ENCODE data around the gene THSD4. TPM values are rescaled to one million over a fixed set of nuclear protein-coding genes. Genes with fewer than 3 reads are reported as not detected.
"Not testable (repeated sequence)": the region's sequence is repeated elsewhere in the genome, so short reads cannot be mapped to it uniquely, and the experiment has no call there.

THSD4 gene
- total RNA-seq, 1 donor from 2014 or later: not detected

DNA sequence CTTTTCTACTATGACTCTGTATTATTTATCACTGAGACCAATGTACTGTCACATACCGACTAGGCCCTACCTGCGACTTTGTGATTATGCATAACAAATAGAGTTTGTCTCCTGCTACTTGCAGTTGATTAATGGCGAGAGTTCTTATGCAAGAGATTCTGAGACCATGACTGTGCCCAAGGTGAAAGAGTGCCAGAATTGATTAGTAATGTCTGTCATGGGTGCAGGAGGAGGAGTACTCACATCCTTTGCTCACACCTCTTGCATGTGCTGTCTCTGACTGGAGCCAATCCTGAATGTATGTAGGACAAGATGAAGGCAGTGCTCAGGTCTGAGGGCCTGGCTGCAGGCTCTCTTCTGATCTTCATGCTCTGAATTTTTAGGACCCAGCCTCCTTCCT, 260.7 kb downstream of the THSD4 start:
- intact Hi-C loops (cut with micrococcal nuclease): loop anchor here (10.0 kb wide), 1 partner anchor 701 kb away; no protein-coding TSS in a partner anchor

DNA sequence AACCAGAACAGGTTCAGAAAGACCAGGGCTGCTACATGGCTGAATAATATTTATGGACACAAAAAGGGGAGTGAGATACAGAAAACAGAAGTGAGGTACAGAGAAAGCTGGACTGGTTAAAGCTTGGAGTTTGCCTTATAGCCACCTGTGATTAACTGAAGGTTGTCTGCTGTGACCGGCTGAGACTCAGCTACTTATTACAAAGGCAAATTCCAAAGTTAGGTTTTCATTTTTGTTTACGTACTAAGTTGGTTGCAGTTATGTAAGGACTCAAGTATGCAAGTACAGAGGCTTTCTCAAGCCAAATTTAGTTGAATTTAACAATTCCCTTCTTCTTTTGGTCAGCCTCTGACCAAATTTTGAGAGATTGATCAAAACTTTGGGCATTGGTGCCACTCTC, 264.6 kb downstream of the THSD4 start:
- intact Hi-C loops (cut with micrococcal nuclease): loop anchor here (10.0 kb wide), 1 partner anchor 705 kb away; no protein-coding TSS in a partner anchor

DNA sequence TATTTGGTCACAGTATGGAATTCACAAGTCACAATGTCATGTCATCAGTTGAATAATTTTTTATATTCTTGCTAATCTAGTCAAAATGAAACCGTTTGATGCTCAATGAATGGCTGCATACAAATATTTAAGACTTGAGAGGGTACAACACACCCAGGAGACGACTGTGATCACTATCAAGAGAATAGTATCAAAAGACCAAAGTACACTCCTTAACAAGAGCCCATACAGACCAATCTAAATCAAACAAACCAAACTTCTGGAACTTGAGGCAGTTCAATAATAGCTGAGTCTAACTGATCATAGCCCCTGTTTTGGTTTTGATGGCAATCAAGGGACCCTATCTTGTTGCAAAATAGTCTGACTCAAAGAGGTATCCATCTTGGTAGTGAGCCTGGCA, 265.1 kb downstream of the THSD4 start:
- intact Hi-C loops (cut with micrococcal nuclease): no loop called here

DNA sequence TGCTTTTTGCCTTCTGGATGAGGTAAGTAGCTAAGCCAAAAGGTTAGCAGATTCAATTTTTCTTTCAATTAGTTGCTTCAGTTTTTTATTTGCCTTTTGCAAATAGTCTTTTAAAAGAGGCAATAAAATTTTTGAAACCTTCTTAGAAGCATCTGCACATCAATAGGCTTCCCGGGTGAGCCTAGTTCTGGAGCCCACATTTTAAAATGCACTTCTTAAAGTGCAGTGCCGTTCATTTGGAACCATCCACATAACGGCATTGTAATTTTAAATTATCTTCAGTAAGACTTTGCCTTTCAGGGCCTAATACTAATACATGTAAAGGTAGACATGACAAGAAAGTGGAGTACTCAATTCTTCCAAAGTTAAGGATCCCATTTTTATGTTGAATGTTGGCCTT, 269.2 kb downstream of the THSD4 start:
- intact Hi-C loops (cut with micrococcal nuclease): no loop called here

DNA sequence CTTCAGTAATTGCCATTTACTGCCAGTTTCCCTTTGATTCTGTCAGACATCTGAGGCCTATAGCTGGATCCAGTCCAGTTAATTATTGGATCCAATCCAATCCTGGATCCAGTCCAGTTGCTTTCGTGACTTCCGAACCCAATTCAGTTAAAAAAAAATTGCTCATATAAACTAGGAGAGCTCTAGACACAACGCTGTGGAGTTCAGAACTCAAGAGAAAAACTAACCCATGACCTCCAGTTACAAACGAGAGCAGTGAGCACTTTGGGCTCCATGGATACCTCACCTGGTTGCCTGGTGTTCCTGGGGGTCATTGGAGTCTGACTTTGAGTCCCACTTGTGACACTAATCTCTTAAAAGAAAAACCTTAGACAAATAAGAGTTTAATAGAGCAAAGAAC, 269.8 kb downstream of the THSD4 start:
- intact Hi-C loops (cut with micrococcal nuclease): no loop called here

DNA sequence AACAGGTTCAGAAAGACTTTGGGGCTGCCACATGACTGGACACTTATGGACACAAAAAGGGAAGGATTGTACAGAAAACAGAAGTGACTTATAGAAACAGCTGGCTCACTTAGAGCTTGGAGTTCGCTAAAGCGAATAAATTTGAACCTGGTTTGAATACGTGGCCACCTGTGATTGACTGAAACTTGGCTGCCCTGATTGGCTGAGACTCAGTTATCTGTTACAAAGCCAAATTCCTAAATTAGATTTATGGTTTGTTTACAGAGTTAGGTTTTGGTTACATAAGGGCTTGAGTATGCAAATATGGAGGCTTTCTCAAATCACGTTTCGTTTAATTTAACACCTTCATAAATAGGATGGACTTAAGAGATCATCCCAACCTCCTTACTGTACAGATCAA, 270.2 kb downstream of the THSD4 start:
- intact Hi-C loops (cut with micrococcal nuclease): no loop called here

DNA sequence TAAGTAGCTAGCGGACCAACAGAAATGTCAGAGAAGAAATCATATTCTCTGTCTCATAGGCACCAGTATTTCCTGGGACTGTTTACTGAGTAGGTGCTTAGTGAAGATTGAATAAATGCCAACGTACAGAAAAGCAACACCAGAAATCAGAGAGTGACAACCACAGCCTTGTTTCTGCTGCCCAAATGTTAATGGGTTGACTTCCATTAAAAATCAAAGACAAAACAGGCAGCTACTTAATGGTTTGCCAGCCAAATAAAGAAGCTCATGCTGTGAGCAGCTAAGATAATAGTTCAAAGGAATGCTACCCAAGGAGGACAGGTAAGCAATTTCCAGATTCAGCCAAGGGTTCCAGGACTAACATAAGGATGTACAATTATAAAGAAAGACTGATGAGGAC, 270.7 kb downstream of the THSD4 start:
- intact Hi-C loops (cut with micrococcal nuclease): no loop called here

DNA sequence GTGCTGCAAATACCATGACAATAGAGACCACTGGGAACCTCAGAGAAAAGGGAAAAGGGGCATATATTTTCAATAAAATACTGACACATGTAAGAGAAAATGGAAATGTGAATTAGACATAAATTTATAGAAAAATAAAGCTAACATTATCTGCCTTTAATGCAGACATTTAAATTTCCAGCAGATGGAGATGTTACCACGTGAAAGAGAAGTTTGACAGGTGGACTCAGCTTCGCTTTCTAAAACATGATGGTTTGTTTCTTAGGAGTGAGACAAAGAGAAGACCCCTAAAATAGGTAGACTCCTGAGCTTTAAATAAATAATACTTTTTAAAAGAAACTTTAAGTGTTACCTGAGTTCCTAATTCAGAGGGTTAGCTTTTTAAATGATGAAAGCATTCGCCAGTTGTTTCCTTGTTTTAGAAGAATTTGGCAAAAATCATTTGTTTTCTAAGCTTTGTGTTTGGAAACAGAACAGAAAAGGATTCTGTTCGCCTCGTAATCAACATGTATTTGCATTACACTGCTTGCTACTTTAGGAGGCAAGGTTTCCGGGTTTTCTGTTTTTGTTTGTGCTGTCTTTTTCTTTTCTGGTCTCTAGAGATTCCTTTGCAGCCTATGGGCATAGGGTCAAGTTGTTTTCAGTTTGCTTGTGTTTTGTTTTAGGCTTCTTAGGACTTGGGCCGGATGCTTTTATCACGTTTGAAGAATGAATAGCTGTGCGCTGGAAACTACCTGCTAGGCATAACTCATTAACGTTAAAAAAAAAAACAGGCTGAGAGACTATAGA, 271.4 kb downstream of the THSD4 start:
- intact Hi-C loops (cut with micrococcal nuclease): no loop called here

DNA sequence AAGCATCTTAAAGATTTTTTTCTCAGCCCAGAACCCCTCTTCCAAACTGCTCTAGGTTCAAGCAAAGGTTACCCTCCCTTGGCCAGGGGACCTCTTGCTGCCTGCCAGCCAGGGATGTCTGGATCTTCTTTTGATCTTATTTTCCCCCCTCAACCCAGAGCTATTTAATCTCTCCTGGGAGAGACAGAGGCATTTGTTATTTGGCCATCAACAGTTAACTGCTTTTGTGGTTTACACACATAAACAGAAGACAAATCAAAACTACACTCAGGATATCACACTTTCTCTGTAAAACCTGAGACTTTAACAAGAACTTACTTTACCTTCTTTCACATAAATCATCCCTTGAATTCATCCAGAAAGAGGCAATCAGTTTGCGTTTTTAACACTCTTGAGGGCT, 272.5 kb downstream of the THSD4 start:
- intact Hi-C loops (cut with micrococcal nuclease): no loop called here

DNA sequence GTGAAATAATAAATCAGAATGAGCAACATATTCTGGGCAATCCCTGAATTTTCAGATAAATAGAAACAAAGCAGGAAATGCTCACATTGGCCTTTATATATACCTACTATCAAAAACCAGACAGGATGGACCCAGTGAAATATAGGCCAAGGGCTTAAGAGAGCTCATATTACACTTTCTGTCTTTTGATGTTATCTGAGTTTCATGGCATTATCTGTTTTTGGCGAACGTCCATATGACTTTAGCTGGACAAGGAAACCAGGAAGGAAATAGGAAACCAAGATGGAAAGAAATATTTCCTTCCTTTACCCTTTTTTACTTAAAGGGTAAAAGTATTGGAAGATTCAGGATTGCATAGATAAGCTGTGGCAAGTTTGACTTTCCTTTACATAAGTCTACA, 274.8 kb downstream of the THSD4 start:
- intact Hi-C loops (cut with micrococcal nuclease): no loop called here

DNA sequence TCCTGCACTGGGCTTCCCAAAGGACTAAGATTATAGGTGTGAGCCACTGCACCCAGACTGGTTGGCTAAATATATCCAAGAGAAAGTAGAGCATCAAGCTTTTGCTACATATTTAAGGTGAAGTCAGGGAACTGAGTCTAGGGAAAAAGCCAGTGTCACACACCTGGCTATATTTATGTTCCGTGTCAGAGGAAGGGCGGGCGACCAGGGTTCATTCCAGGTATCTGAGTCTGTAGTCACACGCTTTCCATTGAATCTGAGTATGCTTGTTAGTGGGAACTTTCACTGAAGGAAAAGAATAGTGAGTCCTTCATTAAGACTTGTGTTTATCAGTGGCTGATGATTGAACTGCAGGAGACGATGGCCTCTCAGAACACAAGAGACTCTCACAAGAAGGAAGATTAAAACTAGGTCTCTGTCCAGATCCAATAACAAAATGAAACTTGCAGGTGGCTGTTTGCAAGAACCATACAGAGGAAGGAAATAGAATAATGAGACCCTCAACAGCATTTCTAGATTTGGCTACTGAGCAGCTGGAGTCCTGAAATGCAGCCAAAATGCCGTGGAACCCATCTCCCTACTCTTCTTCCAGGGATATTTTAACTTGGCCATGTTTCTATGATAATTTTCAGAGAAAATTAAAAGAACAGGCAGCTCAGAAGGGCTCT, 276.3 kb downstream of the THSD4 start:
- intact Hi-C loops (cut with micrococcal nuclease): no loop called here

DNA sequence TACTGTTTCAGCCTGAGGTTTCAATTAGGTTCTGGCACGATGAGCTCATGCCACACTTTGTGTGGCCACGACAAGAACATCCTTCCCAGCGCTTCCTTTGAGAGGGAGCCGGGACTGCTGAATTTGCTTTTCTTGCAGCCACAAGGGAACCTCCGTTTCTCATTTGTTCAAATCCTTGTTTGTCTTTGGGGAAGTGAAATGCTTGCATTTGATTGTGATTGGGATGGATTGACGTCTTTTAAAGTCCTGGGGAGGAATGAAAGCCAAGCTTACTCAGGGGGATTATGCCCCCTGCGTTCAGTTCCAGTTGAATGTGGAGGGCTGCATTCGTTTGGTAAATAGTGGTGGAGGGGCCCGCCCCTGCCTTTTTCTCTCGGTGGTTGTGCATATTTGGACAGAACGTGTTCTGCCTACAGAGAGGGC, 277.6 kb downstream of the THSD4 start:
- intact Hi-C loops (cut with micrococcal nuclease): no loop called here

DNA sequence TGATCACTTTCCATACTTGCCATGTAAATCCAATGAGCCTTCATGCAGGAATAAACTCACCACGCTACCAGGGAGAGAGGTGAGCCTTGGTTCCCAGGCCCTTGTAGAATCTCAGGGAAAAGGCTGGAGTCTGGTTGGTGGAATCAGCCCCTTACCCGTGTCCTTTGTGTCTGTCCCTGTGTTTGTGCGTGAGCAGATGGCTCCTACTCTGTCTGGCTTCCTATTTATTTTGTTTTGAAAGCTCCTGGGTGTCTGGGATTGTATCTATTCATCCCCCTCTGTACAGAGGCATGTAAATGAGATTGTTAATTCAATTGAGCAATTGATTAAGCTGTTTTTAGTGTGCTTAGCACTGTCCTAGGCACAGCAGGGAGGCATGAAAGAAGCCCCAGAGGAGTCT, 278.1 kb downstream of the THSD4 start:
- intact Hi-C loops (cut with micrococcal nuclease): no loop called here

DNA sequence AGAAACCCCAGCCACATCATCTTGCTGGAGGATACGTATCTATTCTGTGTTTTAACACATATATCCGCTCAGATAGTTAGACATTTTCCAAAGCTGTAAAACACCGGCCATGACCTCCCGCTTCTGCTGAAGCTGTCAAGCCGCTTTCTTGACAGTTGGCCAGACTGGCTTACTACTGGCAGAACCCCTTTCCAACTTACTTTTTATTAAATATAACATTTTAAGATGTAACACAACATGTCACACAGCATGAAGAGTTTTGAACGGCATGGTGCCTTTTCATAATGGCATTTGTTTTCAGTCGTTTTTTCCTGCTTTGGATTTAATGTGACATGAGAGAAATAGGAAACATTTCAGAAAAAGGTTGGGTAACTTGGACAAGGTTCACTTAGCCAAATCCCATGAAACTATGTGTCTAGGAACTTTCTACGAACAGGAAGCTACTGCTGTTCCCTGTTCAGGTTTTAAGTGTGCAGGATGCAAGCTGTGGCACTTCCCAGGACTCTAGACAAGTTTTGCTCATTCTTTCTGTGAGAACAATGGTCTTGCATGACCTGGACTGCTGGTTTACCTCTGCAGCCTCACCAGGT, 281.4 kb downstream of the THSD4 start:
- intact Hi-C loops (cut with micrococcal nuclease): no loop called here

DNA sequence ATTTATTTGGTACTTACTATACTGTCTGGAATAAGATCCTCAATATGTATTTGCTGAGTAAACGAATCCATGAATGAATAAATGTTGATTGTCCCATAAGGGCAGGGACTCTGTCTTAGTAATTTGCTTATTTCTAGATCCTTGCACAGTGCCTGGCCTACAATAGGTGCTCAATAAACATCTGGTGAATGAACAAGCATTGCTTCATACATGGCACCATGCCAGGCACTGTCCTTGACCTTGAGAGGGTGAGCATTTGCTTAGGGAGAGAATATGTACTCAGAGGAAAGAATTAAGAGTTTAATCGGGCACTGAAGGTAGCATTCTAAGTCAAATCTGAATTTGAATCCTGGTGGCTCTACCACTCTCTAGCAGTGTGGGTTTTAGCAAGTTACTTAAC, 282.1 kb downstream of the THSD4 start:
- intact Hi-C loops (cut with micrococcal nuclease): no loop called here

DNA sequence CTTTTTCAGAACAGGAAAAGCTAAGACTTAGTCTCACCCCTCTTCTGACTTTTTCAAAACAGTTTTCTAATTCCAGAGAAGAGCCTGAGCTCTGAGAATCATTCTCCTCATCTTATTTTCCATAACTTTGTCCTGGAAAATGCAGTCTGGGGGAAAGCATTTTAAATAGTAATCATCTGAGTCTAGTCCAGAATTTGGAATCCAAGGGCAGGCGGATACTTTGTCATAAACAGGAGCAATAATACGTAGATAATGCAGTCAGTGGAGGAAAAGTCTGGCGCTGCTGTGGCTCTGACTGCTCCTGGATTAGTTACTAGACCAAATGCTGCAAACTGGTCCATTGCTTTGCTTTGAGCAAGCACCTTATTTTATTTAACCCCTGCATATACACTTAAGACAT, 285.0 kb downstream of the THSD4 start:
- intact Hi-C loops (cut with micrococcal nuclease): no loop called here

DNA sequence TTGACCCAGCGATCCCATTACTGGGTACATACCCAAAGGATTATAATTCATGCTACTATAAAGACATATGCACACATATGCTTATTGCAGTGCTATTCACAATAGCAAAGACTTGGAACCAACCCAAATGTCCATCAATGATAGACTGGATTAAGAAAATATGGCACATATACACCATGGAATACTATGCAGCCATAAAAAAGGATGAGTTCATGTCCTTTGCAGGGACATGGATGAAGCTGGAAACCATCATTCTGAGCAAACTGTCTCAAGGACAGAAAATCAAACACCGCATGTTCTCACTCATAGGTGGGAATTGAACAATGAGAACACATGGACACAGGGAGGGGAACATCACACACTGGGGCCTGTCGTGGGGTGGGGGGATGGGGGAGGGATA, 286.5 kb downstream of the THSD4 start:
- intact Hi-C loops (cut with micrococcal nuclease): not testable (repeated sequence)

DNA sequence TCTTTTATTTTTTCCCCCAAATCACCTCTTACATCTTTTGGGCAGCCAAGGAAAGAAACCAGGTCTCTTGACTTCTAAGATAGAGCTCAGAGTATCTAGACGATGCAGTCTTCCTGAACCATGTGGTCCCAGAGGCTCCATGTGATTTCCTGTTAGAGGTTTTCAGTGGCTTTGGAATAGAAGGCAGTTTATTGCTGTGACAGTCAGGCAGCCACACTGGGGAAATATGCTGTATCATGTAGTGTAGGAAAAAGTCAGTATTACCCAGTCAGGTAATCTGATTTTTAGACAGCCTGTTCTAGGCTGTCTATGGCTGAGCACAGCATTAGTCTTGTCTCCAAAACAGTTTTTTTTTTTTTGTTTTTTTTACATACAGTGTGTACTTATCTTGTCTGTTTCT, 294.3 kb downstream of the THSD4 start:
- intact Hi-C loops (cut with micrococcal nuclease): no loop called here

DNA sequence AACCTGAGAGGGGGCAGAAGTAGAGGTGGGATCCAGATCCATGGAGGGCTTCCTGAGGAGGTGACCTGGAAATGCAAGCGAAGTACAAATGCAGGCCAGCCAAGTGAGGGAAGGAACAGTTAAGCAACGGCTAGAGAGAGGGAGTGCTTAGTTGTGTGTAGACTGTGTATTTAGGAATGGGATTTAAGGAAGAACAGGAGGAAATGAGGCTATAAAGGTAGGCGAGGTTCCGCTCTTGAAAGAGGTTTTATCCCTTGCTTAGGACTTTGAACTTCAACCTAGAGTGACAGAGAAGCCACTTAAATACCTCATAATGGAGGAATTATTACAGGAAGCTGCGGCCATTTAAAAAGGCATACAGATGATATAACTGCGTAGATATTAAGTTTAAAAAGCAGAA, 295.1 kb downstream of the THSD4 start:
- intact Hi-C loops (cut with micrococcal nuclease): no loop called here

DNA sequence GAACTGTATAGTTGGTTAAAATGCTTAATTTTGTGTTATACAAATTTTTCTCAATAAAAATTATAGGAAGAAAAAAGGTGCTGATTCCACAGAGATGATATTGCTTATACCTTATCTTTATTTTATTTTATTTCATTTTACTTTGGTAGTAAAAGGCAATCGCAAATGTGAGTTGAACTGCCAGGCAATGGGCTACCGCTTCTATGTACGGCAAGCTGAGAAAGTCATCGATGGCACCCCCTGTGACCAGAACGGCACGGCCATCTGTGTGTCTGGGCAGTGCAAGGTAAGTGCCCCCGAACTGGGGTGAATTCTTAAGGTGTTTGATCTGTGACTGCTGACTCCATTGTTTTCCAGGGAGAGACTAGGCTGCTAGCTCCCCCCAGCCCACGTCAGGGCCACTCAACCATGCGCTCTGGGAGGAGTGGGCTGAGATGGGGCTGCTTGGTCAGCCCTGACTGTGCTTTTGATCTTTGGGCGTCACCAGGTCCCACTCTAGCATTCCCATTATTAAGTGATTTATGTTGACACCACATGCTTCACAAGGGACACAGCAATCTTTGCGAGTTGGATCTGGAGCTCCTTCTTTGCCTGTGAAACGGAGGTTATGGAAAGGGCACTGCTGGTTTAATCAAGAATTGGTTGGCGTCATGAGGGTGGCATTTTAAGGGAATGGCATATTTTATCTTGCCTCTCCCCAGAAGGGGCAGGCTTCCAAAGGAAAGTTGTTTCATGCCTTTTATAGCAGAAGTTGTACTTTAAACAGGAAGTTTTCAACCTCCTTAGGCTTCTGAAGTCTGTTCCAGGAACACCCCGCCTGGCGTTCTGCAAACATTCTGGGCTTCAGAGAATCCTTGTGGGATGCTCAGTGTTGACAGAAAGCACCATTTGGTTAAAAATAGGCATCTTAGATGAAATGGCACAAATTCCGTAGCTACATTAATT, 296.5 kb downstream of the THSD4 start:
- intact Hi-C loops (cut with micrococcal nuclease): no loop called here

DNA sequence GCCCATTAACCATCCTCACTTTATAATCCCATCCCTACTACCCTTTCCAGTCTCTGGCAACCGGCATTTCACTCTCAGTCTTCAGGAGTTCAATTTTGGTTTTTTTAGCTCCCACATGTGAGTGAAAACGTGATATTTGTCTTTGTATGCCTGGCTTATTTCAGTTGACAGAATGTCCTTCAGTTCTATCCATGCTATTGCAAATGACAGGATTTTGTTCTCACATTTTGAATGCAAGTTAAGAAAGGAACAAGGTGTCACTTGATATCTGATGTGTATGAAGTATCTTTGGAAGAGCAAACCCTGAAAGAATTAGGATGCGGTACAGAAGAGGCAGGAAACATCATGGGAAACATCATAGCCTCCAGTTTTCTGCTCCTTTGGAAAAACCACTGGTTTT, 298.1 kb downstream of the THSD4 start:
- intact Hi-C loops (cut with micrococcal nuclease): no loop called here

Data from T-helper 2 cell treated with Interferon-gamma antibody and Interleukin-4, amounts not matched to agents 100 ng/mL and 5 ng/mL, for 36 hours (primary cell).